Central memory CD8-positive, alpha-beta T cell (primary cell): Measurements from ENCODE around the gene PLSCR3.

Source experiments
- ATAC-seq: fragments of 150-1000 bp; cut with Tn5 transposase; replicated peaks from 2 replicates; pipeline ENCODE4 v1.10.0; 2022; ENCODE audit warnings: mild to moderate bottlenecking, moderate FRiP score, moderate number of reproducible peaks; ENCODE audit not compliant: poor library complexity, severe bottlenecking; ENCODE audit errors: extremely low read depth
- DNase-seq, 2 donors: peaks; one replicate each; pipeline ENCODE4 v3.0.0; 2021; ENCODE audit warnings: low spot score in 2 of 2
- H3K27ac Mint-ChIP-seq: one replicate; pipeline ENCODE4 v1.8.0; 2022; ENCODE audit warnings: low read depth, mild to moderate bottlenecking, moderate library complexity, mixed read lengths
- H3K27me3 Mint-ChIP-seq: one replicate; pipeline ENCODE4 v1.8.0; 2022; ENCODE audit warnings: mixed read lengths
- H3K36me3 Mint-ChIP-seq: one replicate; pipeline ENCODE4 v1.8.0; 2022; ENCODE audit warnings: mild to moderate bottlenecking, moderate library complexity, mixed read lengths; ENCODE audit not compliant: insufficient read depth
- H3K4me1 Mint-ChIP-seq: one replicate; pipeline ENCODE4 v1.8.0; 2022; ENCODE audit warnings: mixed read lengths
- H3K4me3 Mint-ChIP-seq: one replicate; pipeline ENCODE4 v1.8.0; 2022; ENCODE audit warnings: mild to moderate bottlenecking, moderate library complexity, mixed read lengths
- H3K9me3 Mint-ChIP-seq: one replicate; pipeline ENCODE4 v1.8.0; 2022; ENCODE audit warnings: mixed read lengths

PLSCR3 gene

GRCh38 chr17:7393613-7394451, 493 bp downstream of the PLSCR3 start:
- Mint-ChIP-seq H3K27ac (peak overlapping the region; percentile 88), H3K4me3 (peak overlapping the region; percentile 94), H3K9me3 (no peaks in the 10 kb centered on the region), H3K36me3 (peaks cover 14% of the 10 kb centered on the region), H3K27me3 (no peaks in the 10 kb centered on the region), H3K4me1 (peaks cover 30% of the 10 kb centered on the region)
- DNase-seq, result peak in 1 of 2 donors; percentile 56
- peak; percentile 73 for ATAC-seq

- no peak for DNase-seq
- no peaks in the 10 kb centered on the region for H3K27me3 Mint-ChIP-seq
- peaks cover 30% of the 10 kb centered on the region for H3K4me1 Mint-ChIP-seq
- peaks cover 16% of the 10 kb centered on the region for H3K36me3 Mint-ChIP-seq
- ATAC-seq, result no peak
- peak overlapping the region; percentile 88 for H3K27ac Mint-ChIP-seq
- H3K9me3 Mint-ChIP-seq, result no peaks in the 10 kb centered on the region
- peak overlapping the region; percentile 94 for H3K4me3 Mint-ChIP-seq
Measured at GRCh38 chr17:7392696-7393612, 1.4 kb downstream of the PLSCR3 start.

GRCh38 chr17:7391307-7391706, 3.0 kb downstream of the PLSCR3 start:
- no peak overlapping the region for H3K27ac Mint-ChIP-seq
- peaks cover 16% of the 10 kb centered on the region for H3K36me3 Mint-ChIP-seq
- no peak for ATAC-seq
- H3K4me3 Mint-ChIP-seq, result no peak overlapping the region
- no peaks in the 10 kb centered on the region for H3K9me3 Mint-ChIP-seq
- DNase-seq, result no peak
- peaks cover 30% of the 10 kb centered on the region for H3K4me1 Mint-ChIP-seq
- no peaks in the 10 kb centered on the region for H3K27me3 Mint-ChIP-seq

- Mint-ChIP-seq H3K27me3 (no peaks in the 10 kb centered on the region), H3K9me3 (no peaks in the 10 kb centered on the region), H3K4me1 (peaks cover 24% of the 10 kb centered on the region), H3K4me3 (no peak overlapping the region), H3K36me3 (peaks cover 16% of the 10 kb centered on the region), H3K27ac (no peak overlapping the region)
- ATAC-seq (no peak), DNase-seq (no peak)
Measured at GRCh38 chr17:7389924-7390910, 4.1 kb downstream of the PLSCR3 start.

GRCh38 chr17:7388856-7389255, 5.5 kb downstream of the PLSCR3 start:
- DNase-seq (no peak), ATAC-seq (no peak)
- no peak overlapping the region for H3K4me3 Mint-ChIP-seq
- peaks cover 26% of the 10 kb centered on the region for H3K4me1 Mint-ChIP-seq
- H3K9me3 Mint-ChIP-seq, result no peaks in the 10 kb centered on the region
- peaks cover 14% of the 10 kb centered on the region for H3K36me3 Mint-ChIP-seq
- H3K27ac Mint-ChIP-seq, result no peak overlapping the region
- no peaks in the 10 kb centered on the region for H3K27me3 Mint-ChIP-seq

GRCh38 chr17:7384489-7385081, 9.7 kb downstream of the PLSCR3 start:
- H3K4me3 Mint-ChIP-seq, result peak overlapping the region; percentile 81
- peaks cover 2% of the 10 kb centered on the region for H3K36me3 Mint-ChIP-seq
- DNase-seq (no peak), ATAC-seq (no peak)
- H3K27ac Mint-ChIP-seq, result peak overlapping the region; percentile 92
- H3K4me1 Mint-ChIP-seq, result peaks cover 15% of the 10 kb centered on the region
- H3K9me3 Mint-ChIP-seq, result no peaks in the 10 kb centered on the region
- peaks cover 22% of the 10 kb centered on the region for H3K27me3 Mint-ChIP-seq

GRCh38 chr17:7383742-7384488, 10.4 kb downstream of the PLSCR3 start:
- Mint-ChIP-seq H3K27me3 (peaks cover 29% of the 10 kb centered on the region), H3K9me3 (no peaks in the 10 kb centered on the region), H3K4me3 (peak overlapping the region; percentile 81), H3K36me3 (peaks cover 2% of the 10 kb centered on the region), H3K4me1 (peaks cover 14% of the 10 kb centered on the region), H3K27ac (peak overlapping the region; percentile 92)
- ATAC-seq (peak; percentile 96), DNase-seq (peak; percentile 65 to 69)

- Mint-ChIP-seq H3K36me3 (peaks cover under 1% of the 10 kb centered on the region), H3K27ac (no peak overlapping the region), H3K27me3 (peaks cover 31% of the 10 kb centered on the region), H3K9me3 (no peaks in the 10 kb centered on the region), H3K4me1 (peaks cover 14% of the 10 kb centered on the region), H3K4me3 (peak overlapping the region; percentile 81)
- ATAC-seq (no peak), DNase-seq (no peak)
Measured at GRCh38 chr17:7383371-7383741, 11.0 kb downstream of the PLSCR3 start.

GRCh38 chr17:7382901-7383300, 11.4 kb downstream of the PLSCR3 start:
- Mint-ChIP-seq H3K27ac (no peak overlapping the region), H3K27me3 (peaks cover 31% of the 10 kb centered on the region), H3K36me3 (no peaks in the 10 kb centered on the region), H3K9me3 (no peaks in the 10 kb centered on the region), H3K4me1 (peaks cover 14% of the 10 kb centered on the region), H3K4me3 (peak overlapping the region; percentile 81)
- DNase-seq, result no peak
- ATAC-seq, result no peak

GRCh38 chr17:7380855-7381683, 13.3 kb downstream of the PLSCR3 start, which contains the start of gene TNK1:
TSS of gene TNK1 (plus strand) at chr17:7381089. CDS start at chr17:7382927, 1,838 bp downstream.
- Mint-ChIP-seq H3K27me3 (peaks cover 31% of the 10 kb centered on the region), H3K4me1 (peaks cover 14% of the 10 kb centered on the region), H3K9me3 (no peaks in the 10 kb centered on the region), H3K27ac (no peak within 1 kb of the TSS), H3K4me3 (no peak within 1 kb of the TSS), H3K36me3 (no peaks in the 10 kb centered on the region)
- DNase-seq, result no peak
- ATAC-seq, result no peak
